Activated CD8-positive, alpha-beta memory T cell treated with anti-CD3 and anti-CD28 coated beads for 1 hour (primary cell): Measurements from ENCODE around the gene ZSCAN12.

ENCODE experiments used
- DNase-seq, 2 donors: peaks; one replicate each; pipeline ENCODE4 v3.0.0-alpha.2; 2020; ENCODE audit warnings: low read depth in 1 of 2; ENCODE audit errors: extremely low read depth in 1 of 2

The ZSCAN12 gene

GRCh38 chr6:28333599-28334018 is 65.9 kb downstream of the ZSCAN12 start:
- no peak for DNase-seq

DNA sequence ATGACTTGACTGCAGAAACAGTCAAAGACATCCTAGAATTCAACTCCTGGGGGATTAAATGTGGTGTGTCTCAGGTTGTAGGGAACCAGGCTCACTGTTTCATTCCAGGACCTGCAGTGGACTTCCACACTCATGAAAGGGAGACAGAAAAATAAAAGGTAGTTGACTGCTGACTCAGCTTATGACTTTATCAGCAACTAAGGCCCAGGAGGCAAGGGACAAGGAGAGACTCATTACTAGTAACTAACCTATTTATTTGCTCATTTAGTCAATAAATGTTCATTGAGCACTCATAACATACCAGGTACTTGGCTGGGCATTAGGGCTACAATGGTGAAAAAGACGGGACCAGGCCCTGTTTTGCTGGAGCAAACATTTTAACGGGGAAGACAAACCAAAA is 66.5 kb downstream of the ZSCAN12 start:
- DNase-seq, result no peak

GRCh38 chr6:28330041-28330440 is 69.5 kb downstream of the ZSCAN12 start:
- DNase-seq, result no peak
